VCaP (cell line): ENCODE measurements around the gene KIF26A.
A peak's percentile ranks its signal among the peaks of the same experiment; 100 is the strongest.

Source experiments
- H3K27ac ChIP-seq: fragments of 450-650 bp; 2 replicates; pipeline ENCODE4 v1.5.1; 2017
- TF ChIP-seq, protein P1 (sequence below): fragments of 450-650 bp; conservative IDR thresholded peaks from 2 replicates; pipeline ENCODE4 v1.5.1; 2017; ENCODE audit warnings: mild to moderate bottlenecking, moderate library complexity

The KIF26A gene

DNA sequence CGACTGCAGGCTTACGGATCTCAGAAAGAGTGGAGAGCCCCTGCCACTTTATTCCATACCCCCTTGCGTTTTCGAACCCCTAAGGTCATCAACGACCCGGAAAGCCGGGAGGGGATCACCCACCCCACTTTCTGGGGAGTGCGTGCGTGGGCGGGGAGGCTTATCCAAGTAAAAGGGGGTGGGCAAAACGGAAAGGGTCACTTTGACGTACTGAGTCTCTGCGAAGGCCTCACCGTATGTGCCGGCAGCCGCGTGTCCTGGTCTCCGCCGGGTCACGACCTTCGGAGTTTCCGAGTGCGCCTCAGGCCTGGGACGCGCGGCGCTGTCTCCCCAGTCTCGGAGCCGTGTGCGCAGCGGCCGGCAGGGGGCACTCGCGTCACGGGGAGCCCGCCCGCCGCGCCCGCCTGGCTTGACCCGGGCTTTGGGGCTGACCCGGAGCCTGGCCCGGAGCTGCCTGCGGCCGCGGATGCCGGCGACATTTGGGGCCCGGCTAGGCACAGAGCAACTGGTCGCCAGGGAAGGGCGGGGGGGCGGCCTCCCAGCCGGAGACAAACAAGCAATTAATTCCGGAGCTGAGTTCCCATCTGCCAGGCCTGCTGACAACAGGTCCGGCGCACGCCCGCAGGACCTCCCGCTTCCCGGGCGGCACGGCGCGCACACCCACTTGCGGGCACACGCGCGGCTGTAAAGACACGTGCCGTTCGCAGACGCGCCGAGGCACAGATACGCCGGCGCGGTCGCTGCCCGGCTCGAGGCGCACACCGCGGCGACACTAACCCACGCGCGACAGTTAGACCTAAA lies 890 bp upstream of the KIF26A start:
- peak overlapping the region; percentile 52; the same call in 1 of the 2 replicates for H3K27ac ChIP-seq
- TF ChIP-seq, protein P1, sequence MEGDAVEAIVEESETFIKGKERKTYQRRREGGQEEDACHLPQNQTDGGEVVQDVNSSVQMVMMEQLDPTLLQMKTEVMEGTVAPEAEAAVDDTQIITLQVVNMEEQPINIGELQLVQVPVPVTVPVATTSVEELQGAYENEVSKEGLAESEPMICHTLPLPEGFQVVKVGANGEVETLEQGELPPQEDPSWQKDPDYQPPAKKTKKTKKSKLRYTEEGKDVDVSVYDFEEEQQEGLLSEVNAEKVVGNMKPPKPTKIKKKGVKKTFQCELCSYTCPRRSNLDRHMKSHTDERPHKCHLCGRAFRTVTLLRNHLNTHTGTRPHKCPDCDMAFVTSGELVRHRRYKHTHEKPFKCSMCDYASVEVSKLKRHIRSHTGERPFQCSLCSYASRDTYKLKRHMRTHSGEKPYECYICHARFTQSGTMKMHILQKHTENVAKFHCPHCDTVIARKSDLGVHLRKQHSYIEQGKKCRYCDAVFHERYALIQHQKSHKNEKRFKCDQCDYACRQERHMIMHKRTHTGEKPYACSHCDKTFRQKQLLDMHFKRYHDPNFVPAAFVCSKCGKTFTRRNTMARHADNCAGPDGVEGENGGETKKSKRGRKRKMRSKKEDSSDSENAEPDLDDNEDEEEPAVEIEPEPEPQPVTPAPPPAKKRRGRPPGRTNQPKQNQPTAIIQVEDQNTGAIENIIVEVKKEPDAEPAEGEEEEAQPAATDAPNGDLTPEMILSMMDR, result peak; percentile 95

DNA sequence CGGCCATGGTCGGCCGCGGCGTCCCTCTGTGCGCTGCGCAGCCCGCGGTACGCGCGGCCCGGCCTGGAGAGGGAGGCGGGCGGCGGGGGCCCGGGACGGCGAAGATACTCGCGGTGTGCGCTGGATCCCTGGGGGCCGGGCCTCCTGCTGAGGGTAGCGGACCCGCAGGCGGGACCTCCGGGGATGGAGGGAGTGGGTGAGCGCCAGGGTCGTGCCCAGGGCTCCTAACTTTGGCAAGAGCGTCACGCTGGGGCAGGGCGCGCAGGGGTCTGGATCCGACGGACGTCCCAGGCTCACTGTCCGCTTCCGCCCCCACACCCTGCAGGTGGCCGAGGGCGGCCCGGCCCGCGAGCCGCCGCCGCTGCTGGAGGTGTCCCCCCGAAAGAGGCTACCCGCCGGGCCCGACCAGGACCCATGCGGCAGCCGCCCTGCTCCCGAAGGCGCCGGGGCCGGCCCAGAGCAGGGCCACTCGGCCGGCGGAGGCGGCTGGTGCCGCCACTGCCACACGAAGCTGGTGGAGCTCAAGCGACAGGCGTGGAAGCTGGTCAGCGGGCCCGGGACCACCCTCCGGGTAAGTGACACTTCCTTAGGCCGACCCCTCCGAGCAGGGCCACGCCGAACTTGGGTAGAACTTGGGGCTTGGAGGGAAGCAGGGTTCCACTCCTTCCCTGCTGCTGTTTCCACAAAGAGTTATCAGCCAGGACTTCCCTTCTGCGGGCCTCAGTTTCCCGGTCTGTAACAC lies 502 bp downstream of the KIF26A start:
- H3K27ac ChIP-seq, result peak overlapping the region; percentile 52; the same call in 1 of the 2 replicates
- TF ChIP-seq, protein P1, result no peak

DNA sequence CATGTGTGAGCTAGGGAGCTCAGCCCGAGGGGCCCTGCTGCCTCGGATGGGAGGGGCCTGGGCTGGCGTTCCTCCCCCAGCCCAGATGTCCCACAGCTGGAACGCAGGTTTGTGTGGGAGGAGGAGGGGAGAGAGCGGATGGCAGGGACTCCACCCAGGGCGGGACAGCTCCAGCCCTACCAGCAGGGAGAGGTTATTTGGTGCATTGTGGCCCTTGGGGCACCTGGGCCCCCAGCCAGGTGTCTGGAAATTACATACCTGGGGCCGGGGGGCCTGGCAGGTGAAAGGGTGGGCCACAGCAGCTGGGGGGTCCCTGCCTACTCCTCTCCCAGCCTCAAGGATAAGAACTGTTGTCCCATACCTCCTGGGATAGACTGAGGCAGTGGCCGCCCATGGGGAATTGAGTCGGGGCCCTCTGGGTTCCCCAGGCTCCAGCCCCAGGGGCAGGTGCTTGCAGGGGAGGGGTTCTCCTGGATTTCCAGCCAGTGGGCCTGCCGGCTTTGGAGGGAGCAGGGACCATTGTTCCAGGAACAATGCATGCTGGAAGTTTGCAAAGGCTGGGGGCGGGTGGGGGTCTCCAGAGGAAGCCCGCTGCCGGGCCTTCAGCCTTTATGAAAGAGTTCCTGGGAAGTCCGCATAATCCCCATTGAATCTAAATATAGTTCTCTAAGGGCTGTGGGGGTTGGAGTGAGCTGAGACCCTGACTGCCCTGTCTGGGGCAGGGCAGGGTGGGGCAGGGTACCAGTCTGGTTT lies 1.2 kb downstream of the KIF26A start:
- no peak overlapping the region for H3K27ac ChIP-seq
- TF ChIP-seq, protein P1, result no peak

DNA sequence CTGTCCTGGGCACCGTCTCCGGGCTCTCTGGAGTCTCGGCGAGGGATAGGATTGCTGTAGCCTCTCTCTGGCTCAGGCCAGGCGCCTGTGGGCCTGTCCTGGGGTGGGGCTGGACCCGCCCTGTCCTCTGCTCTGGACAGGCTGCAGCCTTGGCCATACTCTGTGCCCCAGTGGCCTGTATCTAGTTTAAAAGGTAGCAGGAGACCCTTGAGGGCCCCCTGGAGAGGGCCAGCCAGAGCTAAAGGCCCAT lies 1.8 kb downstream of the KIF26A start:
- H3K27ac ChIP-seq, result no peak overlapping the region
- TF ChIP-seq, protein P1, result no peak

DNA sequence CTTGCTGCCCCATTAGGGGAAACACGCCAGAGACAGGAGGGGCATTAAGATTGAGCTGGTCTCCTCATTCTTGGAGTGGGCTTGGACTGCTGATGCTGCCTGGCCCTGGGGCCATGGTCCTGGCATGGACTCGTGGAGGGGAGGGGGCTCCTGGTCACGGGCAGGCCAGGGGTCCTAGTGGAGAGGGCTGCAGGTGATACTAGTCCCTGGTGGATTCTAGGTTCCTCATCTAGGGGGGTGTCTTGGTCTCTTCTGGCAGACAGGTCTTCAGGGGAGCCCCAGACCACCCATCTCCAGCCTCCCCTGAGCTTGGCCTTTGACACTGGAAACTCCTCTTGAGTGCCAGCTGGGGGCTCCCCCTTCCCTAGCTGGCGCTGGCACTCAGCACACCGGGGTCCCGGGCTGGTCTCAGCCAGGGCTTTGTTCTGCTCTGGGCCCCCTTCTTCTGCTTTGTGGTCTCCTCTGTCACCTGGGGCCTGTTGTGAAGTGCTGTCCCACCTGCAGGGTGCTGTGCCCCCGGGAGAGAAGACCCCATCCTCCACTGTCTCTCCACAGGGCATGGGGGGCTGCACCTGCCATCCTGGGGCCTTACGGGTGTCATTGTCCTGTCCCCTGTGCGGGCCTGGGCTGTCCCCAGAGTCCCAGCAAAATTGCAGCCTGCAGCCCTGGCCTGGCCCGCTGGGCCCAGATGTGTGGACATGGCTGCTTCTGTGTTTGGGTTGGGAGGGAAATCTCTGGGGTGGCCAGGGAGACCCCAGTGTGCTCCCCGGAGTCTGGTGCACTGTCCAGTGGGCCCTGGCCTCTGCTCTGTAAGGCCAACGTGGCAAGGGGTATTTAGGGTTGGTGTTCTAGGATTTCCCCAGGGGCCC lies 2.3 kb downstream of the KIF26A start:
- no peak overlapping the region for H3K27ac ChIP-seq
- TF ChIP-seq, protein P1, result no peak

DNA sequence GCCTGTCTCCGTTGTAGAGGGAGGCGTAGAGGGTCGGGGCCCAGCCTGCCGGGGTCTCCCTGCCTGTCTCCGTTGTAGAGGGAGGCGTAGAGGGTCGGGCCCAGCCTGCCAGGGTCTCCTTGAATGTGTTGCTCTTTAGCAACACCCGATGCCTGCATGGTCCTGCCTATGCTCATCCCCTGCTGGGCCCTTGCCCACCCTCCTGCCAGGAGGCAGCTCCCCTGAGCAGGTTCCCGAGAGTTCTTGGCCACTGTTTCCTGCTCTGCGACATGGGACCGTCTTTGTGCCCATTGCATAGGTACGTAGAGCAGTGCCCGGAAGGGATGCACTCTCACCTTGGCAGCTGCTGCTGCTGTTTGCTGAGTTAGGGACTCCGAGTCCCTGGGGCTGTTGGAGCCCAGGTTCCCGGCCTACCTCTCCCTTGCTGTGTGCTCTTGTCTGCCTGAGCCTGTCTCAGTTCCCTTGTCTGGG lies 3.3 kb downstream of the KIF26A start:
- TF ChIP-seq, protein P1, result no peak
- no peak overlapping the region for H3K27ac ChIP-seq
